Hematopoietic multipotent progenitor cell treated with erythropoietin and hydrocortisone succinate and interleukin-3 and kit ligand, for 17 days (in vitro differentiated cells): Measurements from ENCODE around the gene ZBTB34.

Experiments
- DNase-seq: peaks from one replicate; pipeline ENCODE4 v3.0.0-alpha.2; 2015; ENCODE audit warnings: low spot score

Gene ZBTB34

DNA sequence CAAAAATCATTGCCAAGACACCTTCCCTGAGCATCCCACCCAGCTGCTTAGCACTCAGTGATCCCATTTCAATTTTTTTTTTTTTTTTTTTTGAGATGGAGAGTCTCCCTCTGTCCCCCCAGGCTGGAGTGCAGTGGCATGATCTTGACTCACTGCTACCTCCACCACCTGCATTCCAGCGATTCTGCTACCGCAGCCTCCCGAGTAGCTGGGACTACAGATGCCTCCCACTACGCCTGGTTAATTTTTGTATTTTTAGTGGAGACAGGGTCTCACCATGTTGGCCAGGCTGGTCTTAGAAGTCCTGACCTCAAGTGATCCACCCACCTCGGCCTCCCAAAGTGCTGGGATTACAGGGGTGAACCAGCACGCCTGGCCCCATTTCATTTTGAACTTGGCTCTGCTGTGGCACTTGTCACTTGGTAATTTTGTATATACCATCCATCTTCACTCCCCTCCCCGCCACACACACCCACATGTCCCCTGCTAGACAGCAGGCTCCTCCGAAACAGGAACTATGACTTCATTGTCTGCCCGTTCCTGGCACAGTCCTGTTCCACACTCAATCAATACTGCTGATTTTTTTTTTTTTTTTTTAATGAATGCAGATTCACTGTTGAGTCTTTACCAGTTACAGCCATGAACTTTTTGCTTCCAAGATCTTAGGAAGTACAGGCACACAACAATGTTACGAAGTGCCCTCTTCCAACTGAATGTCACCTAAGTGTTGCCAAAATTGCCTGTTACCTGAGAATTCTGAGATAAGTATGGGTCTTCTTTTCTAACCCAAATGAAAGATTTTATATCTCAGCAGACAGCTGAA is 17.3 kb upstream of the ZBTB34 start:
- DNase-seq = no peak

- no peak for DNase-seq
Measured at GRCh38 chr9:126844085-126844484, 16.4 kb upstream of the ZBTB34 start.

DNA sequence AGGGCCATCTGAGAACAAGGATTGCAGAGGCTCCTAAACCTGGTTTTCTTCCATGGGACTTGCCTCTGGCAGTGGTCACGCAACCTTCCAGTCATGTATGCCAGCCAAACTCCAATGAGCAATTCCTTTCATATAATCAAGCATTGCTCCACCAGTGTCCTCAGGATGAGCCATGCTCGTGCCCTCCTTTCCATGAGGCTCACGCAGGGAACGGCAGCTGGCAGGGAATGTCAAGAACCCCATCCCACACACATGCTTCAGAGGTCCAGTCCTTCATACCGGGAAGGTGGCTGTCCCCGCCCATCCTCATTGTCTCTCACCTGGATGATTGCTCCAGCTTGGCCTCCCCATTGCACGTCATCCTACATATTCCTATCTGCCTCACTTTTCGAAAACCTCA is 13.4 kb upstream of the ZBTB34 start:
- no peak for DNase-seq

GRCh38 chr9:126849591-126850225 is 10.7 kb upstream of the ZBTB34 start:
- no peak for DNase-seq

DNA sequence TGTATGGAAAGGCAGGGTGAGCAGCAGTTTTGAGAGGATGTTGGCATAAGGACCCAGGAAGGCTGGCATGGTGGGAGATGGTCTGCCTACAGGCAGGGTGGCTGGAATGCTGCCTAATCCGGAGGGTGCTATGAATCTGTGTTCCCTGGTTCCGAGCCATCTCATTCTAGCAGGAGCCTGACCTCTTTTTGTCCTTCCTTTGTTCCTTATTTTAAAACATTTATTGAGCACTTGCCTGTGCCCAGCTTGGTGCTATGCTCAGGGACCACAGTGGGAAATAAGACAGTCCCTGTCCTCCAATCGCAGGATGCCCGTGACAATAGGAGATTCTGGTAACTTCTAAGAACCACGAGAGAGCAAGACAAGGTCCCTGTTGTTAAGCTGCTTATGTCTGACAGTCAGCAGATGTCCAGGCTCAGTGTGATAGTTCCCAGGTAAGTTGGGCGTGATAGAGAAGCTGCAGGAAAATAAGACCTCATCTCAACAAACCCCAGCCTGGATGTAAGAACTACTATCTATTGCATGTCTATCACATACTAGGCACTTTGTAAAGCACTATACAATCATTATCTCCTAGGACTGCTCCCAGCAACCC is 9.1 kb upstream of the ZBTB34 start:
- DNase-seq = no peak

- DNase-seq = no peak
Measured at GRCh38 chr9:126852086-126852688, 8.3 kb upstream of the ZBTB34 start.

DNA sequence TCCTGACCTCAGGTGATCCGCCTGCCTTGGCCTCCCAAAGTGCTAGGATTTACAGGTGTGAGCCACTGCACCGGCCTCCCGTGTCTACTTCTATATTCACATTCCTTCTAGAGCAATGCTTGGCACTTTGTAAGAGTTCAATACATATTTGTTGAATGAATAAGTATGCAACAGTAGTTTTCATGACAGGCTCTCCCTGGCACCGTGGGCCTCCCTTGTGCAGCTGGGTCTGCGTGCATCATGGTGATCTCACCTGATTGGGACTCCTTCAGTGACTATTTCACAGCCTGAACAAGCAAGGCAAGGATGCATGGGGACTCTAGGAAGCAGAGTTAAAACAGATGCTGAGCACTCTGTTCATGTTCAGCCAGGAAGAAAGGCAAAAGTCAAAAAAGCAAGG is 6.8 kb upstream of the ZBTB34 start:
- DNase-seq = no peak

DNA sequence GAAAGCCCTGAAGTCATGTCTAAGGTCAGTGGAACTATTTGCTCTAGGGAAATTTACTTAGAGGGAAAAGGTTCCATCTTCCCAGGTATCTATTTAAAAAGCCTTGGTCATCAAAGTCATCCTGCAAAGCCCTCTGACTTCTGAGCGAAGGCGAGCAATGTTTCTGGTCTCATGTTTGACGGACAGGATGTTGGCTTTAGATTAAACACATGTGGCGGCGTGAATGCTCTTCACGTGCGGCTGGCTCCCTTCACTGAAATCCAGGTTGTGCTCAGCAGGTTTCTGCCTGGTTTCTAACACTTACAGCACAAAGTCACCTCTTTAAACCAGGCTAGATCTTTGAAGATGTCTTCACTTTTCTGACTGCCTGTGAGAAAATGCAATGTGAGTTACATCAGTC is 5.7 kb upstream of the ZBTB34 start:
- DNase-seq = no peak

- DNase-seq = no peak
Measured at GRCh38 chr9:126856326-126856877, 4.0 kb upstream of the ZBTB34 start.

DNA sequence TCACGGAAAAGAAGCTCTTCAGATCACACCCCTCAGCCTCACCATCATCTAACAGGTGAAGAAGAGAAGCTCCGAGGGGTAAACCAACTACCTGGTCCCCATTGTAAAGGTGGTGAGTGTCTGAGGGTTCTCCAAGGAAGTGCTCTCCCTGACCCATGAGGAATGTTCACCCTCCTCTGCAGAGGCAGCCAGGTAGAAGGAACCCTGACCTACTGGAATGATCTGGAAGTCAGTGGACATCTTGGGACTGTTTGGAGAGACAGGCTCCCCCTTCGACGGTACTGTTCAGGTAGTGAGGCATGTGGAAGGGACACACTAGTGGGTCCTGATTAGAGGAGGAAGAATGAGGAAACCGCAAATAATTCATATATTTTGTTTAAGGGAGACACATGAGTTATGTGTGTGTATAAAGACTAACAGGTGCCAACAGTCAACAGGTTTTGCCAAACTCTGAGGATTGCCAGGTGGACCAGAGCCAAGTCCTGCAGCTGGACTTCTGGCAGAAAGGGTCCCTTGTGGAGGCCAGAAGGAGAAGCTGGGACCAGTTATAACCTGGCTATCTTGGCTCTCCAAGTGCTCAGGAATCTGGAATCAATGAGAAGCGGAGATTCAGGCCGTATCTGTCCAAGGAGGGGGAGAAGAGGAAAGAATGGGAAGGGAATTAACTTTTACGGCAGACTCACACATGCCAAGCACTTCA is 3.0 kb upstream of the ZBTB34 start:
- no peak for DNase-seq

GRCh38 chr9:126859111-126859510 is 1.3 kb upstream of the ZBTB34 start:
- no peak for DNase-seq

GRCh38 chr9:126860757-126861466 is 473 bp downstream of the ZBTB34 start:
- peak; percentile 17 for DNase-seq

- no peak for DNase-seq
Measured at GRCh38 chr9:126861707-126862103, 1.3 kb downstream of the ZBTB34 start.

GRCh38 chr9:126862104-126862761 is 1.8 kb downstream of the ZBTB34 start:
- DNase-seq = no peak

DNA sequence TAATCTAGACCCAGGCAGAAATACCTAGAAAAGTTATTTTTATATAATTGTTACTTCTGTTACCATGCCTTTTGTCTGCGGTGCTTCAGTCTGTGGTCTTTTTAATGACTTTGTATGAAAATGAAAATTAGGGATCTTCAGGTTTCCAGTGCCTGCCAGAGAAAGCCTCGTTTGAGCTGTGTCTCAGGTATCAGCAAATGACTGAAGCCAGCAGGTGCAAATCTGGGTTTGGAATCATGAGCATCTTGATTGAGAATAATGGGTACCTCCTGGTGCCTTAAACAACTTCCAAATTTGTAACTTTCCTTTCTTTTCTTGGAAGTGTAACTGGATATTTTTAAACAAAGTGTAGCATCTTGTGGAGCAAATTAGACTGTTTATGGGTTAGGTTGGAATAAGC is 4.3 kb downstream of the ZBTB34 start:
- DNase-seq = no peak

DNA sequence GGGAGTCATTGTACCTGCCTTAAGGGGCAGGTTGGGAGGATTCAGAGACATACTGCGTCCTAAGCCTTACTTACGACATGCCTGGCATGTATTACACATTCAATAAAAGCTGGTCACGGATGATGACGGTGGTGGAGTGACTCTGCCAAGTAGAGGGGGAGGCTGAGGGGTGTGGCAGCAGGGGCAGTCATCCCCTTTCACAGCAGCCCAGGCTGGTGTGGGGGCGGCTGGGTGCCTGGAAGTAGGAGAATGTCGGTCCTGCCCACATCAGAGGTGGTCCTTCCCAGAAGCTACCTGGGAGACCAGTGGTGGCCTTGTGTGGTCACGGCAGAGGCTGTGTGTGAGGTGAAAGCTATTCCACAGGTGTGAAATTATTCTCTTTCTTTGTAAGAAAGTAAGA is 8.9 kb downstream of the ZBTB34 start:
- no peak for DNase-seq

GRCh38 chr9:126872516-126872915 is 12.1 kb downstream of the ZBTB34 start:
- no peak for DNase-seq

GRCh38 chr9:126874546-126875314 is 14.3 kb downstream of the ZBTB34 start:
- DNase-seq = no peak

GRCh38 chr9:126875756-126876510 is 15.5 kb downstream of the ZBTB34 start:
- no peak for DNase-seq
